SKM-1 (cell line): ENCODE measurements around the gene SKAP1.
"Not testable (repeated sequence)": the region's sequence is repeated elsewhere in the genome, so short reads cannot be mapped to it uniquely, and the experiment has no call there.

ENCODE experiments used
- DNase-seq: peaks from one replicate; lab custom pipeline; 2025; ENCODE audit not compliant: unreplicated experiment; lab: John Stamatoyannopoulos, UW

Gene SKAP1

GRCh38 chr17:48449335-48449734 lies 19.3 kb upstream of the SKAP1 start:
- not testable (repeated sequence) for DNase-seq

- no peak for DNase-seq
Measured at GRCh38 chr17:48445248-48445620, 15.2 kb upstream of the SKAP1 start.

- DNase-seq = no peak
Measured at GRCh38 chr17:48444516-48445247, 14.7 kb upstream of the SKAP1 start.

GRCh38 chr17:48443712-48444111 lies 13.7 kb upstream of the SKAP1 start:
- no peak for DNase-seq

- no peak for DNase-seq
Measured at GRCh38 chr17:48442819-48443218, 12.8 kb upstream of the SKAP1 start.

DNA sequence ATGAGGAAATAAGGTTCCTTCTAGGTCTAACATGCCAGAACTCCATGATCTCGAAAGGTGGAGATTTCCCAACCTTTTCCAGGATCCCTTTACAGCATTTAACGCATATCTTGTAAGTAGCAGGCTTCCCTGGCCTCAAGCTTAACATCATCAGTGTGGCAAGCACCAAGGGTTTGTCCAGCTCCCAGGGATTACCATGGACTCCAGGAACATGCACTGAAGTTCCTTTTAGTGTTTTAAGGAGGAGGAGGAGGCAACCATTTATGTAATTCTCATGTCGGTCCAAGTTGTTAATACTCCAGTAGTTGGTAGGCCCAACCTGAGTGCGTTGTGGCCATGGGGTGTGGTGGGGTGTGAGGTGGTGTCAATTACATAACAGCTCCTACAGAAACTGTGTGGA lies 11.8 kb upstream of the SKAP1 start:
- no peak for DNase-seq

GRCh38 chr17:48441231-48441711 lies 11.3 kb upstream of the SKAP1 start:
- DNase-seq = no peak

DNA sequence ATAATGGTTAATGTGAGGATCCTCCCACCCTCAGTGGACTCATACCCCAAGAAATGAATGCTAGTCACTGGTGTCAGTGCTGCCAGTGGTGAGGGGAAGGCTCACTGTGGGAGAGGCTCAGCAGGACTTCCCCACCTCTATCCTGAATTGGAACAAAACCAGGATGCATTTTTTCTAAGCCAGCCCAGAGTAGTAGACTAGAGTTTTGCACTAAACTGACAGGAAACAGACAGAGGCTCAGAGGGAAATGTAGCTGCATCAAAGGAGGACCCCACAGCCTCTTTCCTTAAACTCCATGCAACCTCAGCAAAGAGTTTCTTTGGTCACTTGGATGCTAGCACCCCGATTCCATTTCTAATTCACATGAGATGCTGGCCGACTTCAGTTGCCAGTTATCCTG lies 10.7 kb upstream of the SKAP1 start:
- no peak for DNase-seq

- DNase-seq = no peak
Measured at GRCh38 chr17:48439875-48440505, 10.0 kb upstream of the SKAP1 start.

DNA sequence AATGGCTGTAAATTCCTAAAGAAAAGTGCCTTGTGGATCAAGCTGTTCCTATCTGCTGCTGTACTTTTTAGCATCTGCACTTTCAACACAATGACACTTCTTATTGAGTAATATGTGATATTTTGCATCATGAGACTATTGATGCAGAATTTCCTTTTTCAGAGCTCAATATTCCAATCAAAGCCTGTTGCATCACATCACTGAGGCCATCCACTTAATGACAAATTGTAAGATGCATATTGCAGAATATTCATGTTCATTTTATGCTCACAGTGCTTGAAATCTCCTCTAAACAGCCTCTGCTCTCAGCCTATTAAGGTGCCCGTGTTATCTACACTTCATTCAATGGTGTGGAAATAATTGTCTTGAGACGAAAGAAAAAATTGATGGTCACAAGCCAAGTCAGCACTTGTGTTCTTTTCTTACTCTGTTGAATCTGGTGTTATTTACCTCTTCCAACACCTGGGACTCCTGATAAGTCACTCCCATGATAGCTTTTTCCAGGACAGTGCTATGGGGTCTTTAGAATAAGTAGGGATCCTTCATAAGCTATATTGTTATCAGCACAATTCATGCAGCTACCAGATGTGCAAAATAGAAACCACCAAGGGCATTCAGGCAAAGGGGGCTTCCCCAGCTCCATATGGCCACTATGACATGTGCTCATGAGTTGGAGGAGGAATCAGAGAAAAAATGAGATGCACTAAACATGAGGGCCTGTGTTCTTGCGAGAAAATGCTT lies 9.3 kb upstream of the SKAP1 start:
- no peak for DNase-seq

- DNase-seq = no peak
Measured at GRCh38 chr17:48438516-48439061, 8.6 kb upstream of the SKAP1 start.

- no peak for DNase-seq
Measured at GRCh38 chr17:48433896-48434295, 3.9 kb upstream of the SKAP1 start.

DNA sequence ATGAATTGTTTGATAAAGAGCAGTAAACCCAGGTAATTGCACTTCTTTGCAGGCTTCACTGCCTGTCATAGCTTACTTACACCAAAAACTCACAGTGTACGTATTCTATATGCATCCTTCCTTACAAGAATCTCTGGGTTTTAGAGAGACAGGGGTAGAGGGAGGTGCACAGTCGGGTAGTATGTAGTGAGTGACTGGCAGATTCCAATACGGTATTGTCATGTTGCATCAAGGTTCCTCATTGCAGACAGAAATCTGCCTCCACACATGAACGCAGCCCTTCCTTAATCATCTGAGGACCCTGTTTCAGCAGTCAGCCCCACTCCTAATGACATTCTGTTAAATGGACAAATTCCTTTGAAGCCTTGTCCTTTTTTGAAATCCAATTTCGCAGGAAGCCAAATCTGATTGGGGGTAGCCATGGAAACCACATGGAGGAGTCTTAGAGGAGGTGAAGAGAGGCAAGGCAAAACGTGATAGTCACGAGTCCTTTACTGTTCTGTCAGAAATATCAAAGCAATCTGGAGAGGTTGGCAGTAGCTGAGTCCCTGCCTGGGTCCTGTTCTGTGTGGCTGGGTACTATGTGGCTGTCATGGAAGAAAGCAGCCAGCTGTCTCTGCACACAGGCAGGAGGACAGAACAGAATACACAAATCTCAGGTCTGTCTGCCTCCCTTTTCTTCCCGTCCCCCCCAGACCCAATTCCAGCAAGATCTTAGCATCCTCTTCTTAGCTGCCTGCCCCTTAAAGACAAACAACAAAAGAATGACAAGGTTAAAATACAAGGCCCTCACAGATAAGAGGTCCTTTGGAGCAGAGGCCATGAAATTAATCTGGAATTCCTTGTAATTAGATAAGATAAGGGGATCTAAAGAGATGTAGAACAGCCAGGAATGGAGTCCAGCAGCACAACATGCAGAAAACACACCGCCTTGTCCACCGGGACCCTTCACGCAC lies 3.1 kb upstream of the SKAP1 start:
- no peak for DNase-seq

DNA sequence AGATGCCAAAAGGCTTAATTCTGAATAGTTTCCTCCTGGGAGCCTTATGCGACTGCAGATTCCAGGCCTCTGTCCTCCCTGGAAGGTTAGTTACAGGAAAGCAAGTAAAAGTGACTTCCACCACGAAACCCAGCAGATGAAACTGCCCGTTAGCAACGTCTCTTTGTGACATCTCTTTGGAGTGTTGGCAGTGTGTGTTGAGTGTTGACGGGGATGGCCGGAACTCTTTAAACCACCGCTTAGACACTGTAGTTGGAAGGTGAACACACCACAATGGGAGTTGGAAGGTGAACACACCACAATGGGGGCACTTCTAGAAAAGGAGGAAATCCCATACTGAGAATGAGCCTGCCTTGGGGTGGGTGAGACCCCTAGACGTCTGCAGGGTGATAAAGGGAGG lies 858 bp downstream of the SKAP1 start:
- no peak for DNase-seq

DNA sequence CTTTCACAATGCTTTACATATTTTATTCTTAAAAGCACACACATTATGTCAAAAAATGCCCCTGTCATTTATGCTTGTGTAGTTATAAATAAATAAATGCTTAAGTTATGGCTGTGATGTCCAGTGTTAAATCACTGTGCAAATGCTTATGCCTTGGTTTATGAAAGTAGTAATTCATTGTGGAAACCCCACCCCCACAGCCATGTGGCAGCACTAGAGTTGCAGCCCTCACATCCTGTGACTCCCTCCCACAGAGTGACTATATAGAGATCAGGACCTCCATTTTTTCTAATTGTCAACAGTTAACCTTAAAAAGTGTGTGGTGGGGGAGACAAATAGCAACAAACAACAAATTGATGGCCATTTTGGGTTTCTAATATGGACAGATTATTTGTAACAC lies 2.4 kb downstream of the SKAP1 start:
- DNase-seq = no peak

GRCh38 chr17:48426761-48427500 lies 3.1 kb downstream of the SKAP1 start:
- DNase-seq = no peak

DNA sequence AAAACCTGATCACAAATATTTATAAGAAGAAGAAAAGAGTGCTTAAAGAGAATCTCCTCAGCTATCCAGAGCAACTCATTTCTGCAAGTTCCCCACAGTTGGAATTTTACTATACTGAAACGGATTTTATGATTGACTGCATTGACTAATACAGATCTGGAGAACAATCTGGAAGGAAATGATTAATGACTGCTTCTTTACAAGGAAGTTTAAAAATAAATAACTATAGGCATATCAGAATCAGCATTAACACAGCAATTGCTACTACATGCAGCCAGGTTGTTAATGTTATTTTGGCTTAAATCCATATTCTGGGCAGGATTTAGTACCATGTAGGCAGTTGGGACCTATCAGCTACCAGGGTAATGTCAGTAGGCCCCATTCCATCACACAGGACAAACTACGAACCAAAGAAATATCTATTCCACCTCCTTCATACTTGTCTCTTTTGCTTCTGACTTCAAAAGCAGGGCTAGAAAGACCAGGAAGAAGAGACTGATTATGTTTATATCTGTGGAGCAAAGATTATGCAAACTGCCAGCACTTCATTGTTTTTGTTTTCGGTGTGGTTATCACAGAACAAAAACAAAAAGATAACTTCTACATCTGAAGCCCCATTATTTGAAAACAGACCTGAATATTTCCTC lies 3.9 kb downstream of the SKAP1 start:
- DNase-seq = no peak

GRCh38 chr17:48422060-48422459 lies 8.0 kb downstream of the SKAP1 start:
- DNase-seq = not testable (repeated sequence)

DNA sequence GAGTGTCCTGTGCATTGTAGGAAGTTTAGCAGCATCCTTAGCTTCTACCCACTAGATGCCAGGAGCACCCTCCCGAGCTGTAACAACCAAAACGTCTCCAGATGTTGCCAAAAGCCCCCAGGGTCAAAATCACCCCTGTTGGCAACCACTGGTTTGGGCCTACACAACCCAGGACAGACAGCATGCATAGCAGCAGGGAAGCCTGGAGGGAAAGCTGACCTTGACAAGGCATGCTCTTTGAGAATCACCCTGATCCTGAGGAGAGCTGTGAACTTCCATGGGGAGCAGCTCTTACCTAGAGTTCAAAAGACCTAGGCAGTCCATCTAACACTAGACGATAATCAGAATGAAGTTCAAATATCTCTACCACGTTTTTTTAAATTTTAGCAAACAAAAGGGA lies 9.2 kb downstream of the SKAP1 start:
- DNase-seq = no peak
